AG10803 (cell line): ENCODE measurements around the gene PRSS22.

ENCODE experiments used
- DNase-seq: peaks from one replicate; pipeline ENCODE4 v3.0.0; 2010; ENCODE audit warnings: low read depth
- H3K4me3 ChIP-seq: 2 replicates; pipeline ENCODE4 v1.5.1; 2011; ENCODE audit warnings: mild to moderate bottlenecking, low read length, control low read depth
- CTCF ChIP-seq: conservative IDR thresholded peaks from 2 replicates; pipeline ENCODE4 v1.5.1; 2011; ENCODE audit warnings: mild to moderate bottlenecking, low read length, control low read depth, inconsistent platforms

PRSS22 gene

GRCh38 chr16:2840914-2841313 lies 17.1 kb downstream of the PRSS22 start:
- TF ChIP-seq CTCF: no peak
- no peak for DNase-seq
- H3K4me3 ChIP-seq: no peak overlapping the region

- DNase-seq: no peak
- TF ChIP-seq CTCF: no peak
- H3K4me3 ChIP-seq: no peak overlapping the region
Measured at GRCh38 chr16:2839650-2840450, 18.1 kb downstream of the PRSS22 start.

GRCh38 chr16:2838928-2839327 lies 19.0 kb downstream of the PRSS22 start:
- DNase-seq: peak; percentile 79
- peak; percentile 85 for TF ChIP-seq CTCF
- no peak overlapping the region for H3K4me3 ChIP-seq

- no peak for DNase-seq
- H3K4me3 ChIP-seq: no peak overlapping the region
- no peak for TF ChIP-seq CTCF
Measured at GRCh38 chr16:2836646-2837508, 21.1 kb downstream of the PRSS22 start.

GRCh38 chr16:2835638-2836493 lies 22.1 kb downstream of the PRSS22 start:
- DNase-seq: peak; percentile 100
- peak; percentile 6; the same call in 1 of the 2 replicates for TF ChIP-seq CTCF
- H3K4me3 ChIP-seq: no peak overlapping the region; the same call in 1 of the 2 replicates

- H3K4me3 ChIP-seq: no peak overlapping the region
- TF ChIP-seq CTCF: no peak
- no peak for DNase-seq
Measured at GRCh38 chr16:2834968-2835367, 23.0 kb downstream of the PRSS22 start.
